ENCODE data around the gene LPAR3.

LPAR3 gene

DNA sequence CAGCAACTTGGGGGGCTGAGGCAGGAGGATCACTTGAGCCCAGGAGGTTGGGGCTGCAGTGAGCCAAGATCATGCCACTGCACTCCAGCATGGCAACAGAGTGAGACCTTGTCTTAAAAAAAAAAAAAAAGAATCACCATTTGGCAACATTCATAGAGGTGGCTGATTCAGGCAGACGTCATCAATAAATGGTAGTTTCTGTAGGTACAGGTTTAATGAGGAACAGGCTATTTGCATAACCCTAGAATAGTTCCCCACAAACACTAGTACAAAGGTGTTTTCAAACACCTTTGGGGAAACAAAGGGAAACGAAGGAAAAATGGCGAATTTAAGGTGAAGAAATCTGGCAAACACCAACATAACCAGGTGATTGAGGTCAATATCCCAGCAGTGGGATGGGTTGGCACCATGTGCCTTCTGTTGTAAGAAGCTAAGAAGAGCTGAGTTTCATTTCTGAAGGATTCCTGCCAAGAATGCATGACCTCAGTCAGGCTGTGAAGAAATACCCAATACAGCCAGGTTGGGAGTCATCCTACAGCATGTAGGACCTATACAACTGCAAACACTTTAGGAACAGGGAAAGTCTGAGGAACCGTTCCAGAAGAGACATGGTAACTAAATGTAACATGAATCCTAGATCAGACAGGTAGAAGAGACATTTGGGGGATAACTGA, 5.6 kb downstream of the LPAR3 start:
- TF ChIP-seq, protein P1, sequence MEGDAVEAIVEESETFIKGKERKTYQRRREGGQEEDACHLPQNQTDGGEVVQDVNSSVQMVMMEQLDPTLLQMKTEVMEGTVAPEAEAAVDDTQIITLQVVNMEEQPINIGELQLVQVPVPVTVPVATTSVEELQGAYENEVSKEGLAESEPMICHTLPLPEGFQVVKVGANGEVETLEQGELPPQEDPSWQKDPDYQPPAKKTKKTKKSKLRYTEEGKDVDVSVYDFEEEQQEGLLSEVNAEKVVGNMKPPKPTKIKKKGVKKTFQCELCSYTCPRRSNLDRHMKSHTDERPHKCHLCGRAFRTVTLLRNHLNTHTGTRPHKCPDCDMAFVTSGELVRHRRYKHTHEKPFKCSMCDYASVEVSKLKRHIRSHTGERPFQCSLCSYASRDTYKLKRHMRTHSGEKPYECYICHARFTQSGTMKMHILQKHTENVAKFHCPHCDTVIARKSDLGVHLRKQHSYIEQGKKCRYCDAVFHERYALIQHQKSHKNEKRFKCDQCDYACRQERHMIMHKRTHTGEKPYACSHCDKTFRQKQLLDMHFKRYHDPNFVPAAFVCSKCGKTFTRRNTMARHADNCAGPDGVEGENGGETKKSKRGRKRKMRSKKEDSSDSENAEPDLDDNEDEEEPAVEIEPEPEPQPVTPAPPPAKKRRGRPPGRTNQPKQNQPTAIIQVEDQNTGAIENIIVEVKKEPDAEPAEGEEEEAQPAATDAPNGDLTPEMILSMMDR (IDR thresholded peaks at IDR 0.05; ENCODE audit: low read depth, low read length): no peak
- DNase-seq (ENCODE audit: low read depth in 2 of 2): peak; percentile 71 to 82
- H3K4me3 ChIP-seq (replicated peaks in 1 of 2; ENCODE audit: low read depth in 2 of 2, low read length in 2 of 2): no peak overlapping the region

DNA sequence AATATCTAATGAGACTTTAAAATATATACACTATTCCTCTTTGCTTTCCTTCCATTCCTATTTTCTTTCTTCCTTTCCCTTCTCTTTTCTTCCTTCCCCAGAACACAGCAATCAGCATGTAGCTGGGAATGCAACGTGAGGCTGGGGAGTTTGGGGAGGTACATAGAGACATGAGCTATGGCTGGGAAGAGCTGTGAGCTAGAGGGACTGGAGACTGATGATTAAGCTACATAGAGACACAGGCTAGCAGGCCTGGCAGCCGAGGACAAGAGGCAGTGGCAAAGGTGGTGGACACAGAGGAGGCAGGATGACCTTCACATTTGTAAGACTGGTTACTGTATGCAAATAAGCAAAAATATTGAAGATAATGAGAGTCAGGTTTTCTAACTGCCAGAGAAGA, 7.5 kb downstream of the LPAR3 start:
- TF ChIP-seq, protein P1 (IDR thresholded peaks at IDR 0.05; ENCODE audit: low read depth, low read length): no peak
- no peak overlapping the region for H3K4me3 ChIP-seq (replicated peaks in 1 of 2; ENCODE audit: low read depth in 2 of 2, low read length in 2 of 2)
- no peak for DNase-seq (ENCODE audit: low read depth in 2 of 2)

DNA sequence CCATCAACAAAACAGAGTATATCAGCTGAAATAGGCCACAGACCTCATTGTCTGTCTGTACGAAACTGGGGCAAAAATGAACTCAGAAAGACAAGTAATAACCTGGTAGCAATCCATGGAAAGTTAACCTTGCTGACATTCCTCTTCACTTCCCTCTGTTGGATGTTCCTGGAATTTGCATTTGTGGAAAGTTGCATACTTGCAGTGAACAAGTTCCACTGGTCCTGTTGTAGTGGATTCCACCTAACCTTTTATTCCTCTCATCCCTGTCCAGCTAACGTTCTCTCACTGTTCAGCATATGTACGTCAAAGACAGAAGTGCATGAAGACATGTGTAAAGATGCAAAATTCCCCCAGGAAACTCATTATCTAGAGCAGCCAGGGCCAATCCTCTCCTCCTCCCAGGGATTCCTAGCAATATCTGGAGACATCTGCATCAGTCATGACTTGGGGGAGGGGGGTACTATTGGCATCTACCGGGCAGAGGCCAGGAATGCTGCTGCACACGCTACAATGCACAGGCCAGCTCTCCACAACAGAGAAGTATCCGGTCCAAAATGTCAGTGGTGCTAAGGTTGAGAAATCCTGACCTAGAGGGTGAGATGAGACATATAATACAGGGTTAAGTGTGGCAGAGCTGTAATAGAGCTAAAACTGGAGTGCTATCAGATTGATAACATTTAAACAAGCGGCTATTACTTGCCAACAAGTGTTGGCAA, 8.2 kb downstream of the LPAR3 start:
- DNase-seq (ENCODE audit: low read depth in 2 of 2): peak; percentile 25 to 56
- no peak overlapping the region for H3K4me3 ChIP-seq (replicated peaks in 1 of 2; ENCODE audit: low read depth in 2 of 2, low read length in 2 of 2)
- TF ChIP-seq, protein P1 (IDR thresholded peaks at IDR 0.05; ENCODE audit: low read depth, low read length): peak; percentile 5

DNA sequence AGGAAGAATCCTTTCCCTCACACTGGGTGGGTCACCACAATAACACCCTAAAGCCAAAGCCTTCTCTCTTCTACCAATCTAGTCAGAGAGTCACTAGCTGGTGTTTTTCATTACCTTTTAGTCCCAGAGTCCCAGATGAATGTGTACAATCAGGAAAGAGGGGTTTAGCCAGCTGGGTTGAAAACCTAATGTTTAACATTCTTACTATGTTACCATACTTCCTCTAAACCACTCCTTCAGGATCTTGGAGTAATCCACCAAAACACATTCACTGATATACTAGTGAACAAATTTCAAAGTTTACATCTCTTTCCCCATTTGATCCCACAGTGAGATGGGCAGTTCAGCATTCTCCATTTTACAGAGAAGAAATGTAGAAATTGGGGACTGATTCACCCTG, 9.7 kb downstream of the LPAR3 start:
- TF ChIP-seq, protein P1 (IDR thresholded peaks at IDR 0.05; ENCODE audit: low read depth, low read length): no peak
- no peak overlapping the region for H3K4me3 ChIP-seq (replicated peaks in 1 of 2; ENCODE audit: low read depth in 2 of 2, low read length in 2 of 2)
- DNase-seq (ENCODE audit: low read depth in 2 of 2): peak; percentile 54 to 55

DNA sequence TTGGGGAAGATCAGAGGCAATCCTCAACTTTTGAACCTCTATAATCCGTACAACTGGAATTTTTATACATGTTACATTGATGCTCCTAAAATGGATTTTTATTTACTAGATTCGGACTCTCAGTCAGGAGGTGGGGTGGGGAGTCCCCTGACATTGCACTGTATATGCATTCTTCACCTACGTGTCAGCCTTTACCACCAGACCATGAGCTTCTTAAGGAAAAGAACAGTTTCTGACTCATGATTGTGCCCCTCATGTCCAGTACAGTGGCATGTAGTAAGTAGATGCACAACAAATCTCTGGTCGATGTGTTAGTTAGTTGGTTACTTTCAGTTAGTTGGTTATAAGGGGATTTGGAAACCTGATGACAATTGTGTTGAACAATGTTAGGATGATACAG, 15.4 kb downstream of the LPAR3 start:
- DNase-seq (ENCODE audit: low read depth in 2 of 2): peak; percentile 33 to 51
- TF ChIP-seq, protein P1 (IDR thresholded peaks at IDR 0.05; ENCODE audit: low read depth, low read length): no peak
- no peak overlapping the region for H3K4me3 ChIP-seq (replicated peaks in 1 of 2; ENCODE audit: low read depth in 2 of 2, low read length in 2 of 2)

DNA sequence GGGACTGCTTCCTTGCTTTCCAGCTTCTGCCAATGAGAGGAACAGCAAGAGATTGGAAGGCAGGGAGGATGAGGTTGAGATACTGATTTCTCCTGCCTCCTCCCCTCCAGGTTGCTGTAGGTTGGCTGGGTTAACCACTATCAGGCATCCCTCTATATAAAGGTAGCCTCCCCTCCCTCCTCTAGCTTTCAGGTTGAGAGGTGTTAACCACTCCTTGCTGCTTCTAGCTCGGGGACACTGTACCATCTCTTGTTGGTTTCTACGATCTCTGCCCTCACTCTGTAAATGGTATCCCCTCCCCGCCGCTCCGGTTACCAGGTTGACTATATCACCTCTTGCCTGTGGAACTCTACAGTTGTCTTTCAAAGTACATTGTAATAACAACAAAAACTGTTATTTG, 16.7 kb downstream of the LPAR3 start:
- TF ChIP-seq, protein P1 (IDR thresholded peaks at IDR 0.05; ENCODE audit: low read depth, low read length): no peak
- no peak for DNase-seq (ENCODE audit: low read depth in 2 of 2)
- no peak overlapping the region for H3K4me3 ChIP-seq (replicated peaks in 1 of 2; ENCODE audit: low read depth in 2 of 2, low read length in 2 of 2)

Measured in cardiac fibroblast (primary cell).